Stimulated activated CD4-positive, alpha-beta T cell treated with anti-CD3 and anti-CD28 coated beads, Interleukin-4, amount 100 ng/mL, for 4 hours (primary cell): ENCODE data around the gene PCBD1.
"Not testable (repeated sequence)": the region's sequence is repeated elsewhere in the genome, so short reads cannot be mapped to it uniquely, and the experiment has no call there.

Experiments used
- DNase-seq, 2 experiments: peaks; one replicate each; pipeline ENCODE4 v3.0.0-alpha.2; 2020

Gene PCBD1

DNA sequence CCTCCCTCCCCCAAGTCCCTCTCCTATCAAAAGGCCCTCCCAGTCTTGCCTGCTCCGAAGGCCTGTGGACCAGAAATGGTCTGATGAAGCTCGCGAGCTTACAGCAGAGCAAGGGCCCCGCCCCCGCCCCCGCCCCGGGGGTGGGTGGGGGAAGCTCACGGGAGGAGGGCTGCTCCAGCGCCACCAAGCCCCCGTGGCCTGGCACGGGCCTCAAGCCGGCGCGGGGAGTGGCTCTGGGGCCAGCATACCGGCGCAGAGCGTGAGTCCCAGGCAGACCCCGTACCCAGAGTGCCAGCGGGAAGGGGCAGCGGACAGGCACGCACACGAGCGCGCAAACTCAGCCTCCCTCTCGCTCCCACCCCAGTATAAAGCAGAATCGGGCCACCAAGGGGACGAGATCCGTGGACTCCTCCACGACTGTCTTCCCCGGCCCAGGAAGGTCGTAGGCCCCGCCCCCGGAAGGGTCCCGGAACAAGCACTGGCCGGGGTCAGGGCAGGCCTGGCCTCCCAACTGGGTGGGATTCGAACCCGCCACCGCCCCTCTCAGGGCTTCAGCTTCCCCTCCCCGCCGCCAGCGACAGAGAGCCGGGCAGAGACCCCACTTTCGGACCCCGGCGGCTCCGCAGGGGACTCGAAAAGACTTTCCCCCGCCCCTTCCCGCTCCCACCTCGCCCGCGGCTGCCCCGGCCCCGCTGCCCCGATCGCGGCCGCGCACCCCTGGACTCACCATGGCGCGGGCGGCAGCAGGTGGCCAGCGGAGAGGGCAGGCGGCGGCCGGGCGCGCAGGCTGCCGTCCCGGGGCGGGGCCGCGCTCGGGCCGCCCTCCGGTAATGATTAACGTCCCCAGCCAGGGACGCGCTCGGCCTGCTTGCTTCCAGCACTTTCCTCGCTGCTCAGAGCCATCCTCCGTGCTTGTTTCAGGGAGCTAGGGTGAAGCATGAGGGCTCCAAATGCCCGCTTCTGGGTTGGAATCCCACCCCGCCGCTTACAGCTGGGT, at the start of gene PCBD1:
TSS of gene PCBD1 (minus strand) at position 762 of the 997 bp plus-strand sequence. CDS start at position 730, 32 bp downstream.
- DNase-seq = peak; percentile 71 to 73

DNA sequence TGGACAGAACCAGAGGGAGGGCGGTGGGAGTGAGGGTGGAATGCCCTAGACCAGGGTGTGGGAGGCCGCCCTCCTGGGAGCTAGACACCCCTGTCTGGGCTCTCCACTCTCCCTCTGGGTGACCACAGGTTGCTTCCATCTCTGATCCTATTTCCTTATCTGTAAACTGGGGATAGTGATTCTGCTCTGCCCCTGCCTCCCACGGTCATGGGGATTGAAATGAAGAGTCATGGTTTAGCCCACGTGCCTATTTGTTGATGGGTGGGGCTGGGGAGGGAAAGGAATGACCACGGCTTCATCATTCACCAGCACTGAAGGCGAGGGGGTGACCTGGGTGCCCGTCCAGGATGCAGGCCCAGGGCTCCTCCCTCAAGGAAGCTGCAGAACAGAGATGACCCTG, 49.3 kb upstream of the PCBD1 start:
- no peak for DNase-seq

- no peak for DNase-seq
Measured at GRCh38 chr10:70936111-70936510, 47.7 kb upstream of the PCBD1 start.

GRCh38 chr10:70935631-70936030, 47.3 kb upstream of the PCBD1 start:
- no peak for DNase-seq

- no peak for DNase-seq
Measured at GRCh38 chr10:70935125-70935625, 46.8 kb upstream of the PCBD1 start.

GRCh38 chr10:70934701-70935100, 46.3 kb upstream of the PCBD1 start:
- no peak for DNase-seq

GRCh38 chr10:70932392-70933196, 44.2 kb upstream of the PCBD1 start:
- DNase-seq = no peak

DNA sequence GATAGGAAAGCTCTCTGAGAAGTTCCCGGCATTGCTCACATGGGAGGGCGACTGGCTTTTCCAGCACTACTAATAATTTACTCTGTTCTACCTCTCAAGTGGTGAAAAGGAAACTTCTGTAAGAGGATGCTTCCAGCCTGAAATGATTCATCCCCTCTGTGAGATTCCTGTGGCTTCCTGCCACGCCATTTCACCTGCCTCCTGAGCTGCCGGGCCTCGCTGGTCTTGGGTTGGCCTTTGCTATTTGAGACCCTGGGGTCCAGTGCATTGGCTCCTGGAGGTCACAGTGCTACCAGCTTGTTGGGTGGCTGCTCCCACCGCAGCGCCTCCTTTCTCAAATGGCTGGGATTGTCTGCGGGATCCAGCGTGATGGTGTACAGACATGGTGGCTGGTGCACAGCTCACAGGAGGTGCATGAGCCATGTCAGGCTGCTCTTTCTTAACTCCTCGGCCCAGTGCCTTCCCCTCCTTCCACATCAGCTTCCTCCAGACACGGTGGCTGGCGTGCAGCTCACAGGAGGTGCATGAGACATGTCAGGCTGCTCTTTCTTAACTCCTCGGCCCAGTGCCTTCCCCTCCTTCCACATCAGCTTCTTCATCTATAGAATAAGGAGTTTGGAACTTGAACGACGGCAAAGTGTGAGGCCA, 42.9 kb upstream of the PCBD1 start:
- DNase-seq = no peak

DNA sequence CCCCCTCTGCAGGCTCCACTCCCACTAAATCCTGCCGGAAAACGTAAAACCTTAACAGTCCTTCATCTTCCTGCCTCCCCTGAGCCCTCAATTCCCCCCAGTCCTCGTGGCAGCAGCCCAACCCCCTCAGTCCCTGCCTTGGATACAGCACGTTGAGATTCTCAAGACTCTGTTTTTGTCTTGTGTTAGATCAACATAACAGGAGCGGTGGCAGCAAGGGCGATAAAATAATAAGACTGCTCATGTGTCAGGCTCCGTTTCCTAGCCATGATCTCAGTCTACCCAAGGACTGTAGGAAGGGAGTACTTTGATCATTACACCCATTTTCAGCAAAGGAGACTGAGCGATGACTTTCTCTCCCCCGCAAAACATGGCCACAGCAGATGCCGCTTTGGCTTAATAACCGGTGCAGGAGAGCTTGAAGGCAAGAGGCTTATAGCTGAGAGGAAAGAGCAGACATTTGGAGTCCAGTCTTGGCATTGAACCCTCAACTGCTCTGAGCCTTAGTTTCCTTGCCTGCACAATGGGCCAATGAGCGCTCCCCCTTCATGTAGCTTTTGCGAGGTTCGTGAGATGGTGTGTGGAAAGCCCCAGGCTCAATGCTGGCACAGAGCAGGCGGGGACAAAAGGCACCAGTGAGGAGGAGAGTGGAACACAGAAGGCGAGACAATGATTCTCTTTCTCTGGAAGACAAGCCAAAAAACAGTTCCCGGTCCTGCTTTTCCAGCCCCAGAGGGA, 42.1 kb upstream of the PCBD1 start:
- DNase-seq = no peak

DNA sequence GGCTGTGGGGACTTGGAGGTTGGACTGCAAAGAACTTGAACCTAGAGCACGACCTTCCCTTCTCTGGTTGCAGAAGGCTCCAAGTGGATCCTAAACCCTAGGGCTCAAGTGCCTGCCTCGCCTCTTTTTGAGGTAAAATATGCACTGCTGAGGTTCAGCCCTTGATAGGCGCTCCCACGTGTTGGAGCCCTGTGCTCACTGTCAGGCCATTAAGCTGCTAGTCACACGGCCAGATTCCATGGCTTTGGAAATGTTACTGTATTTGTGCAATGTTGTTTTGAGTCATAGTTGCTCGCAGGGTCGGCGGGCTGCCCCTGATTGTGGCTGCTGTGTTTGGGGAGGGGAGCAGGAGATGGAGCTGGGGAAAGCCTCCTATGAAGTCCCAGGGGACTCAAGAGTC, 39.8 kb upstream of the PCBD1 start:
- no peak for DNase-seq

GRCh38 chr10:70927189-70927943, 39.0 kb upstream of the PCBD1 start:
- DNase-seq = no peak

- DNase-seq = no peak
Measured at GRCh38 chr10:70926226-70927000, 38.0 kb upstream of the PCBD1 start.

- DNase-seq = peak; percentile 13 to 60
Measured at GRCh38 chr10:70925377-70926225, 37.2 kb upstream of the PCBD1 start.

- DNase-seq = no peak
Measured at GRCh38 chr10:70923696-70924095, 35.3 kb upstream of the PCBD1 start.

DNA sequence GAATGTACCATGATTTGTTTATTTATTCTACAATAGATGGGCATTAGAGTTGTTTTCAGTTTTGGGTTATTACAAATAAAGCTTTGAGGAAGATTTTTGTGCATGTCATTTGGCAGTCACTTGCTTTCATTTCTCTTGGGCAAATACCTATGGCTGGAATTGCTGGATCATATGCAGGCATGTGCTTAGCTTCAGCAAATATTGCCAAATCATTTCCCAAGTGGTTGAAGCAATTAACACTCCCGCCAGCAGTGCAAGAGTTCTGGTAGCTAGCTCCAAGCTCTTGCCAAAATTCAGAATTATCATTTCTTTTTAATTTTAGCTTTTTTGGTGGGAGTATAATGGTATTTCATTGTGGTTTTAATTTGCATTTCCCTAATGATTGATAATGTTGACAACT, 32.9 kb upstream of the PCBD1 start:
- no peak for DNase-seq

DNA sequence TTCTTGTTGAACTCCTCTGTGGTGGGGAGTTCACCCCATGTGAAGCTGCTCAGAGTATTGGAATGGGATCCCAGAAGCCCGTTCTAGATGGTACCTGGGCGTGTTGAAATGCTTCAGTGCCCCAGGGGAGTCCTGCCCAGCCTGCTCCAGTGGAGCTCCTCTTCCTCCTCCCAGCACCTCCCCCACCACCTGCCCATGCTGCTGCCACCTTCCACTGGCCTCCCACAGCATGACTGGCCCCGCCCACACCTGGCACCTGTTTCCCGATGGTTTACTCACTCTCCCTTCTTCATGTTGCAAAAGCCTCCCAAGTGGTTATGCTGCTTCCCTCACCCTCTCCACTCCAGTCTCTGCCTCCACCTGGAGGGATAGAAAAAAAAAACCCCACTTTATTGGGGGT, 32.2 kb upstream of the PCBD1 start:
- no peak for DNase-seq

- not testable (repeated sequence) for DNase-seq
Measured at GRCh38 chr10:70919906-70920305, 31.5 kb upstream of the PCBD1 start.

- no peak for DNase-seq
Measured at GRCh38 chr10:70918851-70919530, 30.6 kb upstream of the PCBD1 start.

DNA sequence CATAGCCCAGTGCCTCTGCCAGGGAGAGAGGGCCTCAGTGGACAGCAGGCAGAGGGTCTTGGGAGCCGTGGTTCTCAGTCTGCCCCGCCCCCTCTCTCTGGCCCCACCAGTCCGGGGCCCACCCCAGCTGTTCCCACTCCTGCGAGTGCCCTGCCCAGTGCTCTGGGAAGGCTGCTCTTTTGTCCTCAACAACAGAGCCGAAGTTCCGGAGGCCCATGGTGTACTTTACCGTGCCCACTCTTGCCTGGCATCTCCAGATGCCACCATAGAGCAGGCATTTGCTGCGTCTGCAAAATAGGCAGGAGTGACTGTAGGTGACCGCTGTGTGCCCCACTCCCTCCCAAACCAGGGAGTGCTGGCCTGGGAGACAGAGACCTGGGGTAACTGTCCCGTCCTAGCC, 29.3 kb upstream of the PCBD1 start:
- DNase-seq = no peak
